ENCODE measurements around the gene BCL2. TPM values are rescaled to one million over a fixed set of nuclear protein-coding genes. Genes with fewer than 3 reads are reported as not detected.

BCL2 gene
- total and polyA plus RNA-seq, 9 of the 15 experiments (the other 6 are each of a cell fraction or from before 2014, with no cell fraction given) = 0.10 to 1.1 (median 0.65) TPM

- Histone ChIP-seq H3K4me2 (ENCODE audit: insufficient read depth, low read length) (0 out of 2 replicates have a peak overlapping the region, but pooled peaks have one; percentile 4), H3K9me3 (replicated peaks; ENCODE audit: control insufficient read depth, insufficient read depth, low read depth, low read length) (no peaks in the 10 kb centered on the region; the same call in 1 of the 2 replicates), H3K9me1 (ENCODE audit: control insufficient read depth, insufficient read depth, low read length) (no peaks in the 10 kb centered on the region), H2AFZ (ENCODE audit: low read depth, low read length) (peak overlapping the region; percentile 26; the same call in 1 of the 2 replicates), H3K27me3 (ENCODE audit: control insufficient read depth in 2 of 2, insufficient read depth in 2 of 2, low read length in 2 of 2) (peaks cover 0 to 4% of the 10 kb centered on the region in 2 experiments; a peak in 1 of 5 replicates), H3K27ac (ENCODE audit: extremely low read depth, low read depth, low read length) (no peak overlapping the region), H3K4me3 (no peak overlapping the region), H3K9ac (ENCODE audit: insufficient read depth in 1 of 2, low read depth in 2 of 2, low read length in 2 of 2) (no peak overlapping the region), H4K20me1 (replicated peaks; ENCODE audit: control insufficient read depth, insufficient read depth, low read length) (no peaks in the 10 kb centered on the region), H3K79me2 (ENCODE audit: control insufficient read depth, insufficient read depth, low read length) (no peaks in the 10 kb centered on the region), H3K36me3 (ENCODE audit: control insufficient read depth, insufficient read depth, low read length) (no peaks in the 10 kb centered on the region), H3K4me1 (replicated peaks in 1 of 2; ENCODE audit: control insufficient read depth in 2 of 2, insufficient read depth in 2 of 2, low read length in 2 of 2) (peaks cover 0 to 6% of the 10 kb centered on the region in 2 experiments; a peak in 2 of 5 replicates)
- no peak for DNase-seq (ENCODE audit: extremely low read depth in 1 of 4, low spot score in 3 of 4)
- ATAC-seq = no peak
- no peak for FAIRE-seq
- WGBS (ENCODE audit: insufficient coverage, low coverage, missing lambda C conversion rate) = 0% methylated on average over 8 of the region's 8 CpGs
- ChIA-PET POLR2A (interaction anchor here (0.8 kb wide), 1 partner anchor 9 kb away, joined by 3 read pairs; no protein-coding TSS in a partner anchor), CTCF (ENCODE audit: low intra/inter-chr PET ratio) (no interaction called here)
- no TSS peak for BruUV-seq (replicated peaks)
- intact Hi-C loops (cut with micrococcal nuclease) = no loop called here
- in situ Hi-C loops (cut with MboI) = no loop called here
- no peak for TF ChIP-seq ZNF316 (IDR thresholded peaks at IDR 0.05)
- TF ChIP-seq SMAD4 (CRISPR knock-in tag; conservative IDR thresholded peaks at IDR 0.05) = peak; percentile 17; the same call in 1 of the 2 replicates
- TF ChIP-seq ZNF586 (CRISPR knock-in tag; conservative IDR thresholded peaks at IDR 0.05) = no peak
- peak; percentile 7 for TF ChIP-seq MEIS2 (IDR thresholded peaks at IDR 0.05; ENCODE audit: partially characterized antibody)
- TF ChIP-seq, protein P1, sequence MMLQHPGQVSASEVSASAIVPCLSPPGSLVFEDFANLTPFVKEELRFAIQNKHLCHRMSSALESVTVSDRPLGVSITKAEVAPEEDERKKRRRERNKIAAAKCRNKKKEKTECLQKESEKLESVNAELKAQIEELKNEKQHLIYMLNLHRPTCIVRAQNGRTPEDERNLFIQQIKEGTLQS (IDR thresholded peaks at IDR 0.05) = peak; percentile 68; the same call in 1 of the 2 replicates
- TF ChIP-seq, protein P1 (CRISPR knock-in tag; conservative IDR thresholded peaks at IDR 0.05) = no peak
- TF ChIP-seq ARHGAP35 (IDR thresholded peaks at IDR 0.05; ENCODE audit: partially characterized antibody) = no peak
- TF ChIP-seq PKNOX1 (IDR thresholded peaks at IDR 0.05) = peak; percentile 28; the same call in 1 of the 2 replicates
- 0 out of 2 replicates have a peak, but pooled peaks have one; percentile 40 for TF ChIP-seq ZNF407 (IDR thresholded peaks at IDR 0.05; ENCODE audit: low read depth)
- no peak for TF ChIP-seq SRSF7 (optimal IDR thresholded peaks at IDR 0.05; ENCODE audit: low read depth, low read length)
- no peak for TF ChIP-seq ZBTB17 (CRISPR knock-in tag; IDR thresholded peaks at IDR 0.05)
These were observed 122.2 kb downstream of the BCL2 start for GRCh38 chr18:63197246-63197869.

All from K562 (cell line).